Measurements from ENCODE around the gene CLK2. TPM values are rescaled to one million over a fixed set of nuclear protein-coding genes. Genes with fewer than 3 reads are reported as not detected.
A peak's percentile ranks its signal among the peaks of the same experiment; 100 is the strongest.

Gene CLK2
- total and polyA plus RNA-seq, 9 of the 15 experiments (the other 6 are each of a cell fraction or from before 2014, with no cell fraction given) = 13.5 to 81.4 (median 39.6) TPM

DNA sequence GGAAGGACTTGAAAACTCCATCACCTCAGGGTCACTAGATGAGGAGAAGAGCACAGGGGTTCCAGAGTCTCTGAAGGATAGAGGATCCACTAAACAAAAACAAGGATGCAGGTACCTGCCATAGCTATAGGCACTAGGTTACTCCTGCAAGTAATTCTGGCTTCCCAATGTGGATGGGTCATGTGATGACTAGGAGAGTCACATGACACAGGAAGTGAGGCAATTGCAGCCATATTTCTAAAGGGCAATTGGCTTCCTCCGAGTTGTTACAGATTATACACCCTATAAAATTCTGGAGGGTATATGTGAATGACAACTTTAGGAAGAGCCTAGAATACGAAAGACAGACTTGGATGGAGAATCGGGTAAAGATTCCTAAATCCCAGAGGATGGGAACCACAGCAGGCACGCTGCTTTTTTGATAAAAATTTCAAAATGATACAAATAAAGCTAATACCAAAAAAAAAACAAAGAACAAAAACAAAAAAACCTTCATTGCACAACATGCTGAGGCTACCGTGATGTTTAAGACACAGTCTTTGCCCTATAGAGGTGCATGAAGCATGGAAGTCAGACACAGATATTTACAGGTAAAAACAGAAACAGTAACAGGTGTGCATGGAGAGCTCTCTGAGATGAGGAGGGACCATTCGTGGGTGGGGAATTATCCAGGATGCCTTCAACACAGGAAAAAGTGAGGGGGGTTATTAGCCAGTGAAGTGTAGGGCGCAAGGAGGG is 54.3 kb downstream of the CLK2 start (continued):
- TF ChIP-seq TGIF2 (CRISPR knock-in tag; IDR thresholded peaks at IDR 0.05) (no peak), EP400 (IDR thresholded peaks at IDR 0.05) (0 out of 2 replicates have a peak, but pooled peaks have one; percentile 25), NR4A1 (CRISPR knock-in tag; IDR thresholded peaks at IDR 0.05) (no peak), NR4A1 (tag; IDR thresholded peaks at IDR 0.05) (no peak), JUND (IDR thresholded peaks at IDR 0.05; ENCODE audit: borderline replicate concordance, low read depth, low read length) (peak; percentile 7; the same call in 1 of the 2 replicates), JUND (tag; IDR thresholded peaks at IDR 0.05; ENCODE audit: borderline replicate concordance, low read depth, low read length) (no peak), CSDE1 (IDR thresholded peaks at IDR 0.05) (no peak), HINFP (tag; conservative IDR thresholded peaks at IDR 0.05; ENCODE audit: low read depth) (no peak), SAFB2 (IDR thresholded peaks at IDR 0.05; ENCODE audit: borderline replicate concordance, low read depth, low read length, severe bottlenecking) (no peak), ZNF134 (CRISPR knock-in tag; conservative IDR thresholded peaks at IDR 0.05) (no peak), ZNF764 (CRISPR knock-in tag; IDR thresholded peaks at IDR 0.05; ENCODE audit: low read depth) (no peak), GABPB1 (CRISPR knock-in tag; IDR thresholded peaks at IDR 0.05) (peak; percentile 43; the same call in 1 of the 2 replicates), SETDB1 (IDR thresholded peaks at IDR 0.05; ENCODE audit: low read length) (no peak), ZNF197 (CRISPR knock-in tag; IDR thresholded peaks at IDR 0.05; ENCODE audit: low read depth) (peak; percentile 62; the same call in 1 of the 2 replicates), CCNT2 (IDR thresholded peaks at IDR 0.05; ENCODE audit: borderline replicate concordance, extremely low read depth, insufficient read length, low read depth, low read length) (no peak), CEBPB (tag; IDR thresholded peaks at IDR 0.05) (0 out of 2 replicates have a peak, but pooled peaks have one; percentile 24), CEBPG (CRISPR knock-in tag; IDR thresholded peaks at IDR 0.05) (no peak), CEBPG (tag; conservative IDR thresholded peaks at IDR 0.05 in 1 of 2, IDR thresholded peaks at IDR 0.05 in 1 of 2) (peak in 1 of 2 experiments; percentile 59; a peak in 1 of 4 replicates), RFX1 (IDR thresholded peaks at IDR 0.05) (no peak), MTF1 (CRISPR knock-in tag; IDR thresholded peaks at IDR 0.05; ENCODE audit: borderline replicate concordance) (no peak)
- TF ChIP-seq, protein P1, sequence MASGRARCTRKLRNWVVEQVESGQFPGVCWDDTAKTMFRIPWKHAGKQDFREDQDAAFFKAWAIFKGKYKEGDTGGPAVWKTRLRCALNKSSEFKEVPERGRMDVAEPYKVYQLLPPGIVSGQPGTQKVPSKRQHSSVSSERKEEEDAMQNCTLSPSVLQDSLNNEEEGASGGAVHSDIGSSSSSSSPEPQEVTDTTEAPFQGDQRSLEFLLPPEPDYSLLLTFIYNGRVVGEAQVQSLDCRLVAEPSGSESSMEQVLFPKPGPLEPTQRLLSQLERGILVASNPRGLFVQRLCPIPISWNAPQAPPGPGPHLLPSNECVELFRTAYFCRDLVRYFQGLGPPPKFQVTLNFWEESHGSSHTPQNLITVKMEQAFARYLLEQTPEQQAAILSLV (tag; IDR thresholded peaks at IDR 0.05) = no peak
- TF ChIP-seq, protein P2, sequence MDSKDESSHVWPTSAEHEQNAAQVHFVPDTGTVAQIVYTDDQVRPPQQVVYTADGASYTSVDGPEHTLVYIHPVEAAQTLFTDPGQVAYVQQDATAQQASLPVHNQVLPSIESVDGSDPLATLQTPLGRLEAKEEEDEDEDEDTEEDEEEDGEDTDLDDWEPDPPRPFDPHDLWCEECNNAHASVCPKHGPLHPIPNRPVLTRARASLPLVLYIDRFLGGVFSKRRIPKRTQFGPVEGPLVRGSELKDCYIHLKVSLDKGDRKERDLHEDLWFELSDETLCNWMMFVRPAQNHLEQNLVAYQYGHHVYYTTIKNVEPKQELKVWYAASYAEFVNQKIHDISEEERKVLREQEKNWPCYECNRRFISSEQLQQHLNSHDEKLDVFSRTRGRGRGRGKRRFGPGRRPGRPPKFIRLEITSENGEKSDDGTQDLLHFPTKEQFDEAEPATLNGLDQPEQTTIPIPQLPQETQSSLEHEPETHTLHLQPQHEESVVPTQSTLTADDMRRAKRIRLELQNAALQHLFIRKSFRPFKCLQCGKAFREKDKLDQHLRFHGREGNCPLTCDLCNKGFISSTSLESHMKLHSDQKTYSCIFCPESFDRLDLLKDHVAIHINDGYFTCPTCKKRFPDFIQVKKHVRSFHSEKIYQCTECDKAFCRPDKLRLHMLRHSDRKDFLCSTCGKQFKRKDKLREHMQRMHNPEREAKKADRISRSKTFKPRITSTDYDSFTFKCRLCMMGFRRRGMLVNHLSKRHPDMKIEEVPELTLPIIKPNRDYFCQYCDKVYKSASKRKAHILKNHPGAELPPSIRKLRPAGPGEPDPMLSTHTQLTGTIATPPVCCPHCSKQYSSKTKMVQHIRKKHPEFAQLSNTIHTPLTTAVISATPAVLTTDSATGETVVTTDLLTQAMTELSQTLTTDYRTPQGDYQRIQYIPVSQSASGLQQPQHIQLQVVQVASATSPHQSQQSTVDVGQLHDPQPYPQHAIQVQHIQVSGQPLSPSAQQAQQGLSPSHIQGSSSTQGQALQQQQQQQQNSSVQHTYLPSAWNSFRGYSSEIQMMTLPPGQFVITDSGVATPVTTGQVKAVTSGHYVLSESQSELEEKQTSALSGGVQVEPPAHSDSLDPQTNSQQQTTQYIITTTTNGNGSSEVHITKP (IDR thresholded peaks at IDR 0.05; ENCODE audit: partially characterized antibody) = peak; percentile 93
